Activated CD4-positive, CD25-positive, alpha-beta regulatory T cell treated with anti-CD3 and anti-CD28 coated beads, Interleukin-2, amount 50 U/mL, for 72 hours (primary cell): ENCODE results near the gene CNPY1.
"Not testable (repeated sequence)": the region's sequence is repeated elsewhere in the genome, so short reads cannot be mapped to it uniquely, and the experiment has no call there.

Source experiments
- DNase-seq: peaks from one replicate; pipeline ENCODE4 v3.0.0; 2021

CNPY1 gene

GRCh38 chr7:155531681-155532080 lies 14.7 kb downstream of the CNPY1 start:
- peak; percentile 7 for DNase-seq

- DNase-seq, result peak; percentile 16
Measured at GRCh38 chr7:155530601-155531000, 15.8 kb downstream of the CNPY1 start.

GRCh38 chr7:155529845-155530244 lies 16.5 kb downstream of the CNPY1 start:
- DNase-seq, result no peak

GRCh38 chr7:155529346-155529745 lies 17.0 kb downstream of the CNPY1 start:
- DNase-seq, result no peak

- DNase-seq, result no peak
Measured at GRCh38 chr7:155527664-155528063, 18.7 kb downstream of the CNPY1 start.

GRCh38 chr7:155526225-155526624 lies 20.1 kb downstream of the CNPY1 start:
- DNase-seq, result no peak

GRCh38 chr7:155524018-155524556 lies 22.3 kb downstream of the CNPY1 start:
- DNase-seq, result no peak

- DNase-seq, result no peak
Measured at GRCh38 chr7:155523168-155523675, 23.1 kb downstream of the CNPY1 start.

GRCh38 chr7:155521743-155522398 lies 24.5 kb downstream of the CNPY1 start:
- DNase-seq, result no peak

- DNase-seq, result no peak
Measured at GRCh38 chr7:155521007-155521742, 25.2 kb downstream of the CNPY1 start.

GRCh38 chr7:155520114-155520513 lies 26.2 kb downstream of the CNPY1 start:
- no peak for DNase-seq

- not testable (repeated sequence) for DNase-seq
Measured at GRCh38 chr7:155519358-155519757, 27.0 kb downstream of the CNPY1 start.

GRCh38 chr7:155518633-155519032 lies 27.7 kb downstream of the CNPY1 start:
- no peak for DNase-seq

- no peak for DNase-seq
Measured at GRCh38 chr7:155517969-155518368, 28.4 kb downstream of the CNPY1 start.

GRCh38 chr7:155517452-155517851 lies 28.9 kb downstream of the CNPY1 start:
- no peak for DNase-seq

- DNase-seq, result no peak
Measured at GRCh38 chr7:155516466-155516865, 29.9 kb downstream of the CNPY1 start.

GRCh38 chr7:155515318-155515717 lies 31.0 kb downstream of the CNPY1 start:
- DNase-seq, result no peak

- DNase-seq, result no peak
Measured at GRCh38 chr7:155514296-155514695, 32.1 kb downstream of the CNPY1 start.

- no peak for DNase-seq
Measured at GRCh38 chr7:155513543-155514285, 32.6 kb downstream of the CNPY1 start.

- no peak for DNase-seq
Measured at GRCh38 chr7:155512246-155512887, 34.0 kb downstream of the CNPY1 start.

- no peak for DNase-seq
Measured at GRCh38 chr7:155511702-155511996, 34.7 kb downstream of the CNPY1 start.

GRCh38 chr7:155510975-155511701 lies 35.2 kb downstream of the CNPY1 start:
- DNase-seq, result no peak
